GM12892 (cell line): Measurements from ENCODE around the gene NLGN2.

Source experiments
- POLR2A ChIP-seq: IDR thresholded peaks from 2 replicates; pipeline ENCODE4 v1.6.1; 2011; ENCODE audit warnings: low read depth, low read length, control low read depth
- POLR2AphosphoS5 ChIP-seq: IDR thresholded peaks from 2 replicates; pipeline ENCODE4 v1.6.1; 2011; ENCODE audit warnings: low read depth, low read length, control low read depth
- TAF1 ChIP-seq: IDR thresholded peaks from 2 replicates; pipeline ENCODE4 v1.6.1; 2011; ENCODE audit warnings: low read depth, mild to moderate bottlenecking, control low read depth, low read length, borderline replicate concordance

DNA sequence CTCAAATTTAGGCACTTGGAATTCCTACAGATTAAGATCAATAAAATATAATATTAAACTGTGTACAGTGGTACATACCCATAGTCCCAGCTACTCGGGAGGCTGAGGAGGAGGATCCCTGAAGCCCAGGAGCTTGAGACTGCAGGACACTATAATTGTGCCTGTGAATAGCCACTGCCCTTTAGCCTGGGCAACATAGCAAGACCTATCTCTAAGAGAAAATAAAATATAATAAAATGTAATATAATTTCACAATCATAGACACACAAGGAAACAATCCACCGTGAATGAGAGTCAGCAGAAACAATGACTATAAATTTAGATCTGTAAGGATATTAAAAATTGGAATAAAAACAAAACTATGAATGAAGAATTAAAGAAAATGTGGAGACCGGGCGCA lies 36.8 kb upstream of the NLGN2 start:
- TF ChIP-seq POLR2A = no peak
- TF ChIP-seq POLR2AphosphoS5 = no peak
- TF ChIP-seq TAF1 = no peak
